ENCODE data around the gene TMPRSS6.

The TMPRSS6 gene

DNA sequence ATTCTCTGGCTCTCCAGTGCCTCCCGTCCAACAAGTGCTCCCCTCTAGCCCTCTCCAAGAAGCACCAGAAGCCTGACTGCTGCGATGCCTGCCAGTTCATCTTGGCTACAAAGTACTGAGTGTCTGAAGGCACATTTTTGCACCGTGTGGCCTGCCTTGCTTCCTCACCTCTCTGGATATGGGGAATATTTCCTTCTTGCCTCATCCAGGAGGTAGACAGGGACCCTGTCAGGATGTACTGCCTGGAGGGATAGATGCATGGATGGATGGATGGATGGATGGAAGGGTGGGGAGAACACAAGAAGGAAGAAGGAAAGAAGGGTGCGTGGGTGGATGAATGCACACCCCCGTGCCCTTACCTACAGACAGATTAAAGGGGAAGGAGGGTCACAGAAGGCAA is 30.4 kb downstream of the TMPRSS6 start:
- H3K9me3 ChIP-seq (ENCODE audit: low read length) = no peaks in the 10 kb centered on the region

DNA sequence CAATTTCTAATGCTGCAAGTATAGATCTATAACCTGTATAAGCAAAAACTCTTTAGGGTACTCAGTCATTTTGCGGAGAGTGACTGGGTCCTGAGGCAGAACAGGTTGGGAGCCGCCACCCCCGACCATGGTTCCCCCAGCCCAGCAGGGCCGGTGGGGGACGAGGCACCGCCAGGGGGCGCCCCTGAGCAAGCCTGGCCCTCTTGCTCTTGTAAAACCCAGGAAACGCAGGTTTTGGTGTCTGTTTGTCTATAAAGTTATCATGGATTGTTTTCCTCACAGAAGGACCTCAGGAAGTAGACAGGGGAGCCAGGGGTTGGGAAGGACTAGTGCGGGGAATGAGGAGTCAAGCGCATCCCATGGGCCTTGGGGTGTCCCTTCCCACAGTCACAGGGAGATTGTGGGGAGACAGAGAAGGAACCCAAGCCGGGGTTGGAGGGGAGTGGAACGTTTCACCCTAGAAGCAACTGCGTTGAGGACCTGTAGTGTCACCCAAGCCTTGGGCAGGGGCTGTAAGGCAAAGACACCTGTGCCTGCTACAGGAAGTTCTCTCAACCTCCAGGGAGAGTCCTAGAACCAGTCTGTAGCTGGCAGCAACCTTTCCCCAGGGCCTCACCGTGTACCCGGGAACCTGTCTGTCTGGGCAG is 31.6 kb downstream of the TMPRSS6 start:
- Histone ChIP-seq H3K36me3 (ENCODE audit: insufficient read depth, low read length) (no peaks in the 10 kb centered on the region), H3K9ac (ENCODE audit: low read length) (no peak overlapping the region), H3K4me3 (ENCODE audit: low read depth, low read length, poor library complexity, severe bottlenecking) (no peak overlapping the region), H3K9me2 (ENCODE audit: low read depth, low read length) (no peaks in the 10 kb centered on the region), H3F3A (ENCODE audit: insufficient read depth, low read length) (no peaks in the 10 kb centered on the region), H3K27ac (ENCODE audit: low read depth, low read length, poor library complexity, severe bottlenecking) (no peak overlapping the region), H2AFZ (ENCODE audit: low read length) (no peak overlapping the region), H3K9me3 (ENCODE audit: low read length) (no peaks in the 10 kb centered on the region), H3K4me1 (ENCODE audit: insufficient read depth, low read length, severe bottlenecking) (no peaks in the 10 kb centered on the region), H3K79me2 (ENCODE audit: insufficient read depth, low read length) (no peaks in the 10 kb centered on the region), H3K4me2 (ENCODE audit: low read length) (no peak overlapping the region), H3K27me3 (ENCODE audit: insufficient read depth, low read length) (peaks cover 11% of the 10 kb centered on the region; the same call in 1 of the 2 replicates), H4K20me1 (ENCODE audit: insufficient read depth, low read length) (no peaks in the 10 kb centered on the region)
- TF ChIP-seq, protein P1, sequence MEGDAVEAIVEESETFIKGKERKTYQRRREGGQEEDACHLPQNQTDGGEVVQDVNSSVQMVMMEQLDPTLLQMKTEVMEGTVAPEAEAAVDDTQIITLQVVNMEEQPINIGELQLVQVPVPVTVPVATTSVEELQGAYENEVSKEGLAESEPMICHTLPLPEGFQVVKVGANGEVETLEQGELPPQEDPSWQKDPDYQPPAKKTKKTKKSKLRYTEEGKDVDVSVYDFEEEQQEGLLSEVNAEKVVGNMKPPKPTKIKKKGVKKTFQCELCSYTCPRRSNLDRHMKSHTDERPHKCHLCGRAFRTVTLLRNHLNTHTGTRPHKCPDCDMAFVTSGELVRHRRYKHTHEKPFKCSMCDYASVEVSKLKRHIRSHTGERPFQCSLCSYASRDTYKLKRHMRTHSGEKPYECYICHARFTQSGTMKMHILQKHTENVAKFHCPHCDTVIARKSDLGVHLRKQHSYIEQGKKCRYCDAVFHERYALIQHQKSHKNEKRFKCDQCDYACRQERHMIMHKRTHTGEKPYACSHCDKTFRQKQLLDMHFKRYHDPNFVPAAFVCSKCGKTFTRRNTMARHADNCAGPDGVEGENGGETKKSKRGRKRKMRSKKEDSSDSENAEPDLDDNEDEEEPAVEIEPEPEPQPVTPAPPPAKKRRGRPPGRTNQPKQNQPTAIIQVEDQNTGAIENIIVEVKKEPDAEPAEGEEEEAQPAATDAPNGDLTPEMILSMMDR (IDR thresholded peaks at IDR 0.05; ENCODE audit: low read length) = peak; percentile 94
- TF ChIP-seq EZH2 (IDR thresholded peaks at IDR 0.05; ENCODE audit: borderline replicate concordance, low read length) = no peak

More for the DNA sequence above, 30.4 kb downstream of the TMPRSS6 start:
- H3K27me3 ChIP-seq (ENCODE audit: insufficient read depth, low read length) = peaks cover 11% of the 10 kb centered on the region; the same call in 1 of the 2 replicates
- no peaks in the 10 kb centered on the region for H3K4me1 ChIP-seq (ENCODE audit: insufficient read depth, low read length, severe bottlenecking)
- no peaks in the 10 kb centered on the region for H4K20me1 ChIP-seq (ENCODE audit: insufficient read depth, low read length)
- no peak overlapping the region for H3K27ac ChIP-seq (ENCODE audit: low read depth, low read length, poor library complexity, severe bottlenecking)
- no peak overlapping the region for H2AFZ ChIP-seq (ENCODE audit: low read length)
- no peaks in the 10 kb centered on the region for H3K9me2 ChIP-seq (ENCODE audit: low read depth, low read length)
- no peak overlapping the region for H3K4me3 ChIP-seq (ENCODE audit: low read depth, low read length, poor library complexity, severe bottlenecking)
- TF ChIP-seq, protein P1 (IDR thresholded peaks at IDR 0.05; ENCODE audit: low read length) = no peak
- no peak for TF ChIP-seq EZH2 (IDR thresholded peaks at IDR 0.05; ENCODE audit: borderline replicate concordance, low read length)
- H3K4me2 ChIP-seq (ENCODE audit: low read length) = no peak overlapping the region
- H3F3A ChIP-seq (ENCODE audit: insufficient read depth, low read length) = no peaks in the 10 kb centered on the region
- H3K36me3 ChIP-seq (ENCODE audit: insufficient read depth, low read length) = no peaks in the 10 kb centered on the region
- H3K9ac ChIP-seq (ENCODE audit: low read length) = no peak overlapping the region
- H3K79me2 ChIP-seq (ENCODE audit: insufficient read depth, low read length) = no peaks in the 10 kb centered on the region

DNA sequence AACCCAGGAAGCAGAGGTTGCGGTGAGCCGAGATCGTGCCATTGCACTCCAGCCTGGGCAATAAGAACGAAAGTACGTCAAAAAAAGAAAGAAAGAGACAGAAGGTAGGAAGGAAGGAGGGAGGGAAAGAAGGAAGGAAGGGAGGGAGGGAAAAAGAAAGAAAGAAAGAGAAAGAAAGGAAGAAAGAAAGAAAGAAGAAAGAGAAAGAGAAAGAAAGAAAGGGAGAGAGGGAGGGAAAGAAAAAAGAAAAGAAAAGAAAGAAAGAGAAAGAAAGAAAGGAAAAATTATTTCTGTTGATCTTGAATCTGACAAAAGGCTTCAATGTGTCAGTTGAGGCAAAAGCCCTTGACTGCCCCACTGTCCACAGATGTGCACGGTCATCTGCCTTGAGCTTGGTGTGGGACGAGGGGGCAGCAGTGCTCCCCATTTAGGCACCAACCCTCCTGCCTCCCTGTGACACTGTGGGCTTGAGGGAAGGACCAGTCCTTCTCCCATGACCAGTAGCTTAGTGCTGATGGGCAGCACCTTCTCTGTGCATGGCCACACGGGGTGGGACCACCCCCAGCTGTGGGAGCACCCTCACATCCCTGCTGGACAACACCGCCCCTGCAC is 33.6 kb downstream of the TMPRSS6 start:
- H2AFZ ChIP-seq (ENCODE audit: low read length) = no peak overlapping the region
- no peaks in the 10 kb centered on the region for H3K79me2 ChIP-seq (ENCODE audit: insufficient read depth, low read length)
- 0 out of 2 replicates have a peak, but pooled peaks cover 7% of the 10 kb centered on the region for H3K27me3 ChIP-seq (ENCODE audit: insufficient read depth, low read length)
- H3F3A ChIP-seq (ENCODE audit: insufficient read depth, low read length) = no peaks in the 10 kb centered on the region
- H3K27ac ChIP-seq (ENCODE audit: low read depth, low read length, poor library complexity, severe bottlenecking) = no peak overlapping the region
- no peaks in the 10 kb centered on the region for H3K36me3 ChIP-seq (ENCODE audit: insufficient read depth, low read length)
- TF ChIP-seq, protein P1 (IDR thresholded peaks at IDR 0.05; ENCODE audit: low read length) = no peak
- no peak for TF ChIP-seq EZH2 (IDR thresholded peaks at IDR 0.05; ENCODE audit: borderline replicate concordance, low read length)
- no peaks in the 10 kb centered on the region for H3K4me1 ChIP-seq (ENCODE audit: insufficient read depth, low read length, severe bottlenecking)
- H3K9ac ChIP-seq (ENCODE audit: low read length) = no peak overlapping the region
- no peak overlapping the region for H3K4me3 ChIP-seq (ENCODE audit: low read depth, low read length, poor library complexity, severe bottlenecking)
- no peaks in the 10 kb centered on the region for H4K20me1 ChIP-seq (ENCODE audit: insufficient read depth, low read length)
- H3K9me2 ChIP-seq (ENCODE audit: low read depth, low read length) = no peaks in the 10 kb centered on the region
- H3K9me3 ChIP-seq (ENCODE audit: low read length) = no peaks in the 10 kb centered on the region
- no peak overlapping the region for H3K4me2 ChIP-seq (ENCODE audit: low read length)
